ENCODE measurements around the gene SYCE3.

SYCE3 gene

DNA sequence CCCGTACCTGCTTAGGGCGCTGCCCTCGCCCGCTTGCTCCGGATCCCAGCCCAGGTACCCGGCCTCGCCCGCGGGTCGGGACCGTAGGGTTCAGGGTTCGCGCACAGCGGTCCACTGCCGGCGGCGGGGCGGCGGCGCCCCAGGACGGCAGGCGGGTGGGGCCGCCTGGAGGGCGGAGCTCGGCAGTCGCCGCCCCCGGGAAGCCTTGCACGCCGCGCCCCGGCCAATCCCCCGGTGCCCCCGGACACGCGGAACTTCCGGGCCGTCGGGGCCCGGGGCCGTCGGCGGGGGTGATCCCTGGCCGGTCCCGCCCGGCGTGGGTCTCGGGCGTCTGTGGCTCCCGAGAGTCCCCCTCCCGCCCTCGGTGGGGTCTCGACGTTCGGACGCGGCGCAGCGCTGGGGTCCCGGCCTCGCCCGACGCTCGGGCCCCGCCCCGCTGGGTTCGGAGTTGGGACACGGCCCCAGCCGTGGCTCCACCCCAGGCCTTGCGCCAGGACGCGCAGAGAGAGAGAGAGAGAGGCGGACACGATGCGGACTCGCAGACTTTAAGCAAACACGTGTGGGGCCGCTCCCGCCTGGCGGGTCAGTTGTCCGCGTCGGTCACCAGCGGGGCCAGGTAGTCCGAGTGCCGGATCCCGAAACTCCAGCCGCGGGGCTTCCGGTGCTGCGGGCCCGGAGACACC, 32.7 kb downstream of the SYCE3 start, which contains the start of gene TYMP:
Gene TYMP (minus strand): TSS at position 116 of the 683 bp plus-strand sequence. CDS start 303 bp downstream, outside the sequence.
- DNase-seq (ENCODE audit: insufficient read length, low spot score) = peak; percentile 65
- no peak for FAIRE-seq
- TF ChIP-seq TAF1 (IDR thresholded peaks at IDR 0.05; ENCODE audit: low read depth, low read length) = peak; percentile 59; the same call in 1 of the 2 replicates
- peak; percentile 61; the same call in 1 of the 2 replicates for TF ChIP-seq POLR2AphosphoS5 (IDR thresholded peaks at IDR 0.05; ENCODE audit: low read depth, low read length)
- TF ChIP-seq PAX5 (IDR thresholded peaks at IDR 0.05; ENCODE audit: insufficient read depth, low read length, severe bottlenecking) = no peak
- TF ChIP-seq SPI1 (IDR thresholded peaks at IDR 0.05; ENCODE audit: low read depth, low read length) = no peak
- peak; percentile 35 for TF ChIP-seq POU2F2 (IDR thresholded peaks at IDR 0.05; ENCODE audit: low read depth, low read length)

DNA sequence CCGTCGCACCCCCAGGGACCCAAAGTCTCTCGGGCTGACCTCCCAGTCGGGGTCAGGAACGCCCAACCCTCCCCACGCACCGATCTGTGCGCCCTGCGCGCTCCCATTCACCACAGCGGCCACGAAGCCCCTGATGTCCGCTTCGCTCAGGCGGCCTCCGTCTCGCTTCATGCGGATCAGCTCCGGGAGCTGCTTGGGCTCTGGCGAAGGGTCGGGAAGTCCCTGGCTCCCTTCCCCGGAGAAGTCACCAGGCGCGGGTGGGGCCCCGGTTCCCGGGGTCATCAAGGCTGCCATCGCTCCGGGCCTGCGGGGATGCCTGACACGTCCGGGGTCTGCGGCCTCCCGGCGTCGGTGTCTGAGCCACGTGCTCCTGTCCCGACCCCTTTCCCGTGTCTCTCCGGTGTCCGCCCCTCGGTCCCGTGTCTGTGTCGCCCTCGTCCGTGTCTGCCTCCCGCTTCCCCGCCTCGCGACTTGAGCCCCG, 33.3 kb downstream of the SYCE3 start:
- DNase-seq (ENCODE audit: insufficient read length, low spot score) = no peak
- TF ChIP-seq POU2F2 (IDR thresholded peaks at IDR 0.05; ENCODE audit: low read depth, low read length) (no peak), POLR2A (IDR thresholded peaks at IDR 0.05; ENCODE audit: low read depth, low read length) (no peak; the same call in none of the 2 replicates), POLR2AphosphoS5 (IDR thresholded peaks at IDR 0.05; ENCODE audit: low read depth, low read length) (no peak), SPI1 (IDR thresholded peaks at IDR 0.05; ENCODE audit: low read depth, low read length) (no peak), TAF1 (IDR thresholded peaks at IDR 0.05; ENCODE audit: low read depth, low read length) (no peak), PAX5 (IDR thresholded peaks at IDR 0.05; ENCODE audit: insufficient read depth, low read length, severe bottlenecking) (no peak)
- no peak for FAIRE-seq

DNA sequence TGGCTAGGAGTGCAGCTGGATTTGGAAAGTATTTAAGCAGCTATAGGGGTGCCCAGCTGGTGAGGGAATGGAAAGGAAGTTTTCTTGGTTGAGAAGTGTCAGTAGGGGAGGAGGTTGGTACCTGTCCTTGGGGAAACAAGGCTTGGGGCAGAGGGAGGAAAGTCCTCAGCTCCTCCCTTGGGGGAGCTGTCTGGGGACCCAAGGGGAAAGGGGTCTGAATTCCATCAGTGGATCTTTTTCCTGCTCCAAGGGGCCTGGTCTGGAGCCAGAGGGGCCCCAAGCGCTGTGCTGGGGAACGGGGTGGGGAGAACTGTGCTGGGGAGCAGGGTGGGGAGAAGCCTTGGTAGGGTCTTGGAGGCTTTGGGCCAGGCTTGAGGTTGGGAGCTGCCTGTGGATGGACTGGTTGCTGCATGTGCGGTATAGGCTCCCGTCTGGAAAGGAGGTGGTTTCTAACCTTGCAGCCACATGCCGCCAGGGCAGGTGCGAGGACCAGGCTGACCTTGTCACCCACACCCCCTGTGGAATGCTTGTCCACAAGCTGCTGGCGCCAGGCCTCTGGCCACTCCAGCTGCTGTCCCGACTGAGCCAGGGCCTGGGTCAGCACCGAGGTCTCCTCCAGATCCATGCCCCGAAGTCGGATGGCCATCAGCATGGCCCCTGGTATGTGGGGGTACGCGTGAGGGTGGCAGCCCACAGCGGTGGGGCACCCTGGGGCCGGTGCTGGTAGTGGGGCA, 33.9 kb downstream of the SYCE3 start:
- TF ChIP-seq POLR2A (IDR thresholded peaks at IDR 0.05; ENCODE audit: low read depth, low read length) = peak; percentile 59; the same call in 1 of the 2 replicates
- TF ChIP-seq SPI1 (IDR thresholded peaks at IDR 0.05; ENCODE audit: low read depth, low read length) = no peak
- TF ChIP-seq TAF1 (IDR thresholded peaks at IDR 0.05; ENCODE audit: low read depth, low read length) = no peak
- TF ChIP-seq PAX5 (IDR thresholded peaks at IDR 0.05; ENCODE audit: insufficient read depth, low read length, severe bottlenecking) = no peak
- no peak for TF ChIP-seq POU2F2 (IDR thresholded peaks at IDR 0.05; ENCODE audit: low read depth, low read length)
- FAIRE-seq = peak; percentile 23
- no peak for DNase-seq (ENCODE audit: insufficient read length, low spot score)

DNA sequence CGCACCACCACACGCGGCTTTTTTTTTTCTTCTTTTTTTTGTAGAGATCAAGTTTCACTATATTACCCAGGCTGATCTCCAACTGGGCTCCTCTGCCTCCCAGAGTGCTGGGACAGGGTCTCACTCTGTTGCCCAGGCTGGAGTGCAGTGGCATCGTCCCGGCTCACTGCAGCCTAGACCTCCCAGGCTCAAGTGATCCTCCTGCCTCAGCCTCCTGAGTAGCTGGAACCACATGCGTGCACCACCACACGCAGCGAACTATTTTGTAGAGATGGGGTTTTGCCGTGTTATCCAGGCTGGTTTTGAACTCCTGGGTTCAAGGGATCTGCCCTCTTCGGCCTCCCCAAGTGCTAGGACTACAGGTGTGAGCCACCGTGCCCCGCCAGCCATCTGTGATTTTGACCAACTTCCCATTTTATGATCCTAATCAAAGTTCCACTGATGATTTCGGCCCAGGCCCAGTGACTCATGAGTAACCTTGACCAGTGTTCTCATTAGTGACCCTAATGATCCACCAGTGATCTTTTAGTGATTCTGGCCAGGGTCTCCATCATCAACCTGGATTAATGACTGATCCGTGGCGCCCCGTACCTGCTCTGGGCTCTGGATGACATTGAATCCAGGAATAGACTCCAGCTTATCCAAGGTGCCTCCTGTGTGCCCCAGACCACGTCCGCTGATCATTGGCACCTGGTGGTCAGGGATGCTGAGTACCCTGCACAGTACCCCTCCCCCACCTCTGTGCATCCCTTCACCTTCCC, 34.6 kb downstream of the SYCE3 start:
- DNase-seq (ENCODE audit: insufficient read length, low spot score) (no peak), FAIRE-seq (peak; percentile 75)
- TF ChIP-seq POU2F2 (IDR thresholded peaks at IDR 0.05; ENCODE audit: low read depth, low read length) (no peak), TAF1 (IDR thresholded peaks at IDR 0.05; ENCODE audit: low read depth, low read length) (no peak)

DNA sequence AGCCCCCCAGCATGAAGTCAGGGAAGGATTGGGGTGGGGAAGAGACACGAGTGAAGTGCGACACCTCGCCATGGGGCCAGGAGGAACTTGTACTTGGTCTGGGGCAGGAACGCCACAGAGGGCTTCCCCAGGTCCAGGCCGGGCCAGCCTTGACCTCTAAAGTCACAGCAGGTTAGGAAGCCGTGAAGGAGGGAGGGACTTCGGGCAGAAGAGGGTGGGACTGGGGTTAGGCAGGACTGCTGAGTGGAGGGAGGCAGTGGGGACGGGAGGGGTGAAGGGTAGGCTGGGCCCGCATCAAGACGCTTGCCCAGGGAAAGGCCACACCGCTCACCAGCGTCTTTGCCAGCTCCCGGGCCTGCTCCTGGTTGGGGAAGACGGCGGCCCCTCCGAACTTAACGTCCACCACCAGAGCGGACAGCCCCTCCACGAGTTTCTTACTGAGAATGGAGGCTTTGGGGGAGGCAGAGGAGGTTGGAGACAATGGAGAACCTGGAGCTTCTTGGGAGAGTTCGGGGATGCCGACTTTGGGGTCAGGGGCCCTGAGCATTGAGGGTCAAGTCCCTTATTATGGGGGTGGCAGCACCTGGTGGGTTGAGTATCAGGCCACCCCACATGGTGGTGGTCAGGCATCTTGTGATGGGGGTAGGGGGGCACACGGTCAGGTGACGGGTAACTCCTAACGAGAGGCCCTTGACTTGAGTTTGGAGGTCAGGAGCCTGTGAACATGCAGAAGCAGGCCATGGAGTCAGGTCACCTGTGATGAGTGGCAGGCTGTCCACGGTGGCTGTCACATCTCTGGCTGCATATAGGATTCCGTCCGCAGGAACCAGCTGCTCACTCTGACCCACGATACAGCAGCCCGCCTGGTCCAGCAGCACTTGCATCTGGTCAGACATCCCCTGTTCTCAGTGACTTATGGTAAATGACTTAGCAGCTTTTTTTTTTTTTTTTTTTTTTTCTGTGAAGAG, 35.6 kb downstream of the SYCE3 start:
- DNase-seq (ENCODE audit: insufficient read length, low spot score) = peak; percentile 57

DNA sequence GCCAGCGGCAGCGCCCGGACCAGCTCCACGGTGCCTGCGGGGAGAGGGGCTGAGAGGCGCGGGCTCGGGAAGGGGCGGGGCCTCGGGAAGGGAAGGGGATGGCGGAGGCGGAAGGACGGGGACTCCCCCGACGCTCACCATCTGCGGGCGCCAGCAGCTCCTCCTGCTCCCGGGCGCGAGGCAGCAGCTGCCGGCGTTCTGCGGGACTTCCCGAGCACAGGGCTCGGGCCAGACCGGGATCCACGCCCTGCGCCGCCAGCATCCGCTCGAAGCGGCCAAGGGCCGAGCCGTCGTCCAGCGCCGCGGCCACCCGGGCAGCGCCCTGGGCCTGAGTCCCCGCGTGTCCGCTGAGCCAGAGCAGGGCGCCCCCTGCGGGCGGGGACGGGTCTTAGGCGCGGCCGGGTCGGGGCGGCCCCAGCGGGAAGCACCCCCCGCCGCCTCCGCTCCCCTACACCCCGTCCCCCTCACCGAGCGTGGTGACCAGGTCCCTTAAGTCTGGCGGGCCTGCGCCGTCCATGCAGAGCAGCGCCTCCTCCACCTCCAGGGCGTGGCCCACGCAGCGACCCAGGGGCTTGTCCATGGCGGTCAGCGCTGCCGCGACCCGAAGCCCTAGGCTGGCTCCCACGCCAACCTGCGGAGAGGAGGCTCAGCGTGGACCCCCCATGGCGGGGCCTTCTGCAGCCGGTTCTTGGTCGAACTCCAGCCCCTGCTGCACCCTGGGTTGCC, 36.4 kb downstream of the SYCE3 start:
- FAIRE-seq = no peak
- TF ChIP-seq POLR2AphosphoS5 (IDR thresholded peaks at IDR 0.05; ENCODE audit: low read depth, low read length) = peak; percentile 68; the same call in 1 of the 2 replicates
- TF ChIP-seq SPI1 (IDR thresholded peaks at IDR 0.05; ENCODE audit: low read depth, low read length) = no peak
- TF ChIP-seq POU2F2 (IDR thresholded peaks at IDR 0.05; ENCODE audit: low read depth, low read length) = no peak
- peak; percentile 63 for TF ChIP-seq POLR2A (IDR thresholded peaks at IDR 0.05; ENCODE audit: low read depth, low read length)
- no peak for TF ChIP-seq TAF1 (IDR thresholded peaks at IDR 0.05; ENCODE audit: low read depth, low read length)
- DNase-seq (ENCODE audit: insufficient read length, low spot score) = peak; percentile 84

More for the DNA sequence above, 35.6 kb downstream of the SYCE3 start:
- no peak for FAIRE-seq
- TF ChIP-seq POLR2AphosphoS5 (IDR thresholded peaks at IDR 0.05; ENCODE audit: low read depth, low read length) (peak; percentile 6; the same call in 1 of the 2 replicates), POLR2A (IDR thresholded peaks at IDR 0.05; ENCODE audit: low read depth, low read length) (peak; percentile 66), PAX5 (IDR thresholded peaks at IDR 0.05; ENCODE audit: insufficient read depth, low read length, severe bottlenecking) (no peak), POU2F2 (IDR thresholded peaks at IDR 0.05; ENCODE audit: low read depth, low read length) (peak; percentile 55)

DNA sequence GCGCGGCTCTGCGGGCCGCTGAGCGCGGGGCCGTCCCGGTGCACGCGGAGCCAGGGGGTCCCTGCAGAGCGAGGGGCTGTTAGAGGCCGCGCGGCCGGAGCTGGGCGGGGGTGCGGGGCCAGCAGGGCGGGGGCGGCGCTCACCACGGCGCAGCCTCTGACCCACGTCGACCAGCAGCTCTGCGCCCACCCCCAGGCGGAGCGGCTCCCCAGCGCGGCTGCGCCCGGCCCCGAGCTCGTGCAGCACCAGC, 36.9 kb downstream of the SYCE3 start:
- TF ChIP-seq TAF1 (IDR thresholded peaks at IDR 0.05; ENCODE audit: low read depth, low read length) = no peak
- no peak for TF ChIP-seq SPI1 (IDR thresholded peaks at IDR 0.05; ENCODE audit: low read depth, low read length)
- TF ChIP-seq PAX5 (IDR thresholded peaks at IDR 0.05; ENCODE audit: insufficient read depth, low read length, severe bottlenecking) = no peak
- TF ChIP-seq POU2F2 (IDR thresholded peaks at IDR 0.05; ENCODE audit: low read depth, low read length) = no peak
- no peak for TF ChIP-seq POLR2A (IDR thresholded peaks at IDR 0.05; ENCODE audit: low read depth, low read length)
- no peak for TF ChIP-seq POLR2AphosphoS5 (IDR thresholded peaks at IDR 0.05; ENCODE audit: low read depth, low read length)
- FAIRE-seq = no peak
- no peak for DNase-seq (ENCODE audit: insufficient read length, low spot score)
